IMR-90 (cell line): ENCODE results near the gene IRS4.
A peak's percentile ranks its signal among the peaks of the same experiment; 100 is the strongest.

ENCODE experiments used
- CEBPB ChIP-seq: IDR thresholded peaks from 2 replicates; pipeline ENCODE4 v1.6.1; 2012; ENCODE audit warnings: low read depth, low read length, improper control_type of control experiment
- CHD1 ChIP-seq: IDR thresholded peaks from 2 replicates; pipeline ENCODE4 v1.6.1; 2012; ENCODE audit warnings: low read depth, low read length, improper control_type of control experiment
- CTCF ChIP-seq: conservative IDR thresholded peaks from 2 replicates; pipeline ENCODE4 v1.5.1; 2012; ENCODE audit warnings: mild to moderate bottlenecking, low read depth, low read length, improper control_type of control experiment
- POLR2A ChIP-seq: IDR thresholded peaks from 2 replicates; pipeline ENCODE4 v1.6.1; 2012; ENCODE audit warnings: mild to moderate bottlenecking, low read depth, low read length
- TF ChIP-seq, protein P1 (sequence below): fragments of 150-350 bp; IDR thresholded peaks from 2 replicates; pipeline ENCODE4 v1.6.1; 2016; ENCODE audit warnings: low read depth, mild to moderate bottlenecking, low read length, moderate library complexity, borderline replicate concordance
- TF ChIP-seq, protein P2 (sequence below): fragments of 150-350 bp; IDR thresholded peaks from 2 replicates; pipeline ENCODE4 v1.6.1; 2017; ENCODE audit warnings: mild to moderate bottlenecking, antibody characterized with exemption, low read length, low read depth

GRCh38 chrX:108699368-108699767 lies 37.0 kb downstream of the IRS4 start:
- TF ChIP-seq POLR2A (no peak), CTCF (0 out of 2 replicates have a peak, but pooled peaks have one; percentile 26), CEBPB (no peak), CHD1 (no peak)
- TF ChIP-seq, protein P1, sequence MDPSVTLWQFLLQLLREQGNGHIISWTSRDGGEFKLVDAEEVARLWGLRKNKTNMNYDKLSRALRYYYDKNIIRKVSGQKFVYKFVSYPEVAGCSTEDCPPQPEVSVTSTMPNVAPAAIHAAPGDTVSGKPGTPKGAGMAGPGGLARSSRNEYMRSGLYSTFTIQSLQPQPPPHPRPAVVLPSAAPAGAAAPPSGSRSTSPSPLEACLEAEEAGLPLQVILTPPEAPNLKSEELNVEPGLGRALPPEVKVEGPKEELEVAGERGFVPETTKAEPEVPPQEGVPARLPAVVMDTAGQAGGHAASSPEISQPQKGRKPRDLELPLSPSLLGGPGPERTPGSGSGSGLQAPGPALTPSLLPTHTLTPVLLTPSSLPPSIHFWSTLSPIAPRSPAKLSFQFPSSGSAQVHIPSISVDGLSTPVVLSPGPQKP, result no peak
- TF ChIP-seq, protein P2, sequence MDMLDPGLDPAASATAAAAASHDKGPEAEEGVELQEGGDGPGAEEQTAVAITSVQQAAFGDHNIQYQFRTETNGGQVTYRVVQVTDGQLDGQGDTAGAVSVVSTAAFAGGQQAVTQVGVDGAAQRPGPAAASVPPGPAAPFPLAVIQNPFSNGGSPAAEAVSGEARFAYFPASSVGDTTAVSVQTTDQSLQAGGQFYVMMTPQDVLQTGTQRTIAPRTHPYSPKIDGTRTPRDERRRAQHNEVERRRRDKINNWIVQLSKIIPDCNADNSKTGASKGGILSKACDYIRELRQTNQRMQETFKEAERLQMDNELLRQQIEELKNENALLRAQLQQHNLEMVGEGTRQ, result no peak
